ENCODE data around the gene RFXANK.
"Not testable (repeated sequence)": the region's sequence is repeated elsewhere in the genome, so short reads cannot be mapped to it uniquely, and the experiment has no call there.

The RFXANK gene

GRCh38 chr19:19214892-19215291 is 22.8 kb downstream of the RFXANK start:
- no peak for DNase-seq (ENCODE audit: extremely low read depth, low read depth)

GRCh38 chr19:19215792-19216191 is 23.7 kb downstream of the RFXANK start:
- H3K4me3 ChIP-seq (replicated peaks; ENCODE audit: low read depth, low read length), result no peak overlapping the region
- TF ChIP-seq CTCF (IDR thresholded peaks at IDR 0.05; ENCODE audit: low read depth, low read length, missing control alignments), result no peak
- no peak for DNase-seq (ENCODE audit: extremely low read depth, low read depth)

More at GRCh38 chr19:19214892-19215291, 22.8 kb downstream of the RFXANK start:
- H3K4me3 ChIP-seq (replicated peaks; ENCODE audit: low read depth, low read length), result no peak overlapping the region
- TF ChIP-seq CTCF (IDR thresholded peaks at IDR 0.05; ENCODE audit: low read depth, low read length, missing control alignments), result no peak

DNA sequence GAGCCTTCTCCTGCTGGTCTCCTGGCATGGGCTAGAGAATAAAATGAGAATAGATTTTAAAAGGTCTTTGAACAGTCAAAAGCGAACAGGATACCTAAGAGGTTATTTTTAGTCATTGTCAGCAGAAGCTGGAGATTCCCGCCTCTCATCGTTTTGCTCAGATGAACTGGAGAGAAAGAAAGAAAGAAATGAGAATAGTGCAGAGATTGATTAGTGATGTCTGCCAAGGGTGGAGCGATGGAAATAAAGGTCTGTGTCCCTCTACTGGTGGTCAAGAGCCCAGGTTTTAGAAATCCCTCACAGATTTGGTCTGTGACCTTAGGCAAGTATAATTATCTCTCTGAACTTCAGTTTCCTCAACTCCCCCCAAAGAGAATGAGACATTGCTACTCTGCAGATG is 25.0 kb downstream of the RFXANK start:
- TF ChIP-seq CTCF (IDR thresholded peaks at IDR 0.05; ENCODE audit: low read depth, low read length, missing control alignments), result no peak
- no peak overlapping the region for H3K4me3 ChIP-seq (replicated peaks; ENCODE audit: low read depth, low read length)
- no peak for DNase-seq (ENCODE audit: extremely low read depth, low read depth)

- no peak for TF ChIP-seq CTCF (IDR thresholded peaks at IDR 0.05; ENCODE audit: low read depth, low read length, missing control alignments)
- no peak overlapping the region for H3K4me3 ChIP-seq (replicated peaks; ENCODE audit: low read depth, low read length)
- no peak for DNase-seq (ENCODE audit: extremely low read depth, low read depth)
These were observed 26.9 kb downstream of the RFXANK start for GRCh38 chr19:19218911-19219310.

DNA sequence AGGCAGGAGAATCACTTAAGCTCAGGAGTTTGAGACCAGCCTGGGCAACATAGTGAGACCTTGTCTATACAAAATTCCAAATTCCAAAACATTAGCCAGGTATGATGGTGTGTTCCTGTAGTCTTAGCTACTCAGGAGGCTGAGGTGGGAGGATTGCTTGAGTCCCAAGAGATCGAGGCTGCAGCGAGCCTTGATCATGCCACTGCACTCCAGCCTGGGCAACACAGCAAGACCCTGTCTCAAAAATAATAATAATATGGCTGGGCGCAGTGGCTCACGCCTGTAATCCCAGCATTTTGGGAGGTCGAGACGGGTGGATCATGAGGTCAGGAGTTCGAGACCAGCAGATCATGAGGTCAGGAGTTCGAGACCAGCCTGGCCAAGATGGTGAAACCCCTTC is 28.9 kb downstream of the RFXANK start:
- H3K4me3 ChIP-seq (replicated peaks; ENCODE audit: low read depth, low read length); DNase-seq (ENCODE audit: extremely low read depth, low read depth): not testable (repeated sequence)

DNA sequence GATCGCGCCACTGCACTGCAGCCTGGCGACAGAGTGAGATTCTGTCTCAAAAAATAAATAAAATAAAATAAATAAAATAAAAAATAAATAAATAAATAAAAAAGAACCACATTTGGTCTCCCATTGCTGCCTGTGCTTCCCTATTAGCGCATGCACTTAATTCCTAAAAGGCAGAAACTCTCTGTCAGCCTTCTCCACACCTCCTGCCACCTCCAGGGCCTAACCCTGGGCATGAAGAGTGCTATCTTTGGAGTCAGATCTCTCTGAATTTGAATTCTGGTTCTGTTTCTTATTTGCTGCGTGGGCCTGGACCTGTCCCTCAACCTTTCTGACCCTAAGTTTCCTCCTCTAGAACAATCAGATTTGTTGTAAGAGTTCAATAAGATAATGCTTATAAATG is 31.0 kb downstream of the RFXANK start:
- no peak for TF ChIP-seq CTCF (IDR thresholded peaks at IDR 0.05; ENCODE audit: low read depth, low read length, missing control alignments)
- no peak overlapping the region for H3K4me3 ChIP-seq (replicated peaks; ENCODE audit: low read depth, low read length)
- DNase-seq (ENCODE audit: extremely low read depth, low read depth), result no peak

- no peak for TF ChIP-seq CTCF (IDR thresholded peaks at IDR 0.05; ENCODE audit: low read depth, low read length, missing control alignments)
- no peak overlapping the region for H3K4me3 ChIP-seq (replicated peaks; ENCODE audit: low read depth, low read length)
- no peak for DNase-seq (ENCODE audit: extremely low read depth, low read depth)
These were observed 31.6 kb downstream of the RFXANK start for GRCh38 chr19:19223636-19224035.
